B cell (primary cell): ENCODE measurements around the gene IDS. TPM values are rescaled to one million over a fixed set of nuclear protein-coding genes. Genes with fewer than 3 reads are reported as not detected.

Experiments used
- ATAC-seq: fragments of 200-7000 bp; cut with Tn5 transposase; one replicate; pipeline ENCODE4 v1.10.0; 2021; ENCODE audit warnings: low read depth, mild to moderate bottlenecking, moderate number of reproducible peaks, moderate library complexity
- CTCF ChIA-PET: fragments of 350-600 bp; sonication (Branson Sonifier 250); formaldehyde crosslinking; loops from one replicate; lab custom pipeline; 2021; ENCODE audit warnings: antibody characterized with exemption, inconsistent platforms; lab: Charles Lee
- POLR2A ChIA-PET: fragments of 350-600 bp; sonication (Branson Sonifier 250); formaldehyde crosslinking; loops from one replicate; lab custom pipeline; 2021; ENCODE audit warnings: antibody characterized with exemption; lab: Charles Lee
- DNase-seq: peaks from one replicate; pipeline ENCODE4 v3.0.0; 2013
- H2AFZ ChIP-seq: 2 replicates; pipeline ENCODE4 v1.6.1; 2012; ENCODE audit warnings: mild to moderate bottlenecking, low read depth, low read length; ENCODE audit not compliant: insufficient read depth, poor library complexity, severe bottlenecking
- H3K27ac ChIP-seq, 2 donors: 1 replicate in 1 of 2; 2 replicates in 1 of 2; pipeline ENCODE4 v1.5.1; 2012 to 2013; ENCODE audit warnings: low read length in 2 of 2, mild to moderate bottlenecking in 2 of 2, moderate library complexity in 1 of 2
- H3K27me3 ChIP-seq, 4 experiments: fragments of 200-600 bp in 1 of 4; sonication (generic) in 1 of 4; replicated peaks in 1 of 4; 1 replicate in 2 of 4; 2 replicates in 2 of 4; pipeline versions ENCODE4 v1.6.1 to v1.7.0; 2013 to 2016; ENCODE audit warnings: low read length in 3 of 4, mild to moderate bottlenecking in 2 of 4, mixed read lengths in 1 of 4, moderate library complexity in 1 of 4; ENCODE audit not compliant: insufficient read depth in 4 of 4, control insufficient read depth in 3 of 4; ENCODE audit errors: control extremely low read depth in 1 of 4
- H3K36me3 ChIP-seq, 2 experiments: replicated peaks in 1 of 2; 1 replicate in 1 of 2; 2 replicates in 1 of 2; pipeline versions ENCODE4 v1.6.1 to v1.7.1; 2013; ENCODE audit warnings: low read length in 1 of 2; ENCODE audit not compliant: insufficient read depth in 2 of 2, control insufficient read depth in 1 of 2; ENCODE audit errors: control extremely low read depth in 1 of 2, extremely low read depth in 1 of 2
- H3K4me1 ChIP-seq, 2 donors: fragments of 200-600 bp in 1 of 2; sonication (generic) in 1 of 2; 1 replicate in 1 of 2; 2 replicates in 1 of 2; pipeline versions ENCODE4 v1.5.1 to v1.6.1; 2013 to 2017; ENCODE audit warnings: low read length in 2 of 2; ENCODE audit not compliant: control insufficient read depth in 2 of 2, insufficient read depth in 2 of 2
- H3K4me2 ChIP-seq: replicated peaks from 2 replicates; pipeline ENCODE3; 2012; ENCODE audit warnings: mild to moderate bottlenecking, low read depth, low read length; ENCODE audit not compliant: poor library complexity, severe bottlenecking
- H3K4me3 ChIP-seq, 5 experiments: fragments of 200-600 bp in 1 of 5; sonication (generic) in 1 of 5; 1 replicate in 3 of 5; 2 replicates in 2 of 5; pipeline versions ENCODE4 v1.5.1 to v1.7.0; 2011 to 2016; ENCODE audit warnings: low read length in 4 of 5, mild to moderate bottlenecking in 4 of 5, low read depth in 2 of 5, control low read depth in 1 of 5, moderate library complexity in 1 of 5; ENCODE audit not compliant: insufficient read depth in 1 of 5; ENCODE audit errors: control extremely low read depth in 1 of 5, extremely low read depth in 1 of 5
- H3K79me2 ChIP-seq: fragments of 200-600 bp; sonication (generic); one replicate; pipeline ENCODE4 v1.6.0; 2016; ENCODE audit warnings: low read length; ENCODE audit not compliant: control insufficient read depth, insufficient read depth
- H3K9ac ChIP-seq: fragments of 200-600 bp; sonication (generic); 2 replicates; pipeline ENCODE4 v1.6.1; 2017; ENCODE audit warnings: mild to moderate bottlenecking, low read length, moderate library complexity
- H3K9me3 ChIP-seq, 3 donors: one replicate each; pipeline versions ENCODE4 v1.6.1 to v1.7.1; 2013; ENCODE audit warnings: low read length in 2 of 3; ENCODE audit not compliant: control insufficient read depth in 2 of 3, insufficient read depth in 1 of 3; ENCODE audit errors: control extremely low read depth in 1 of 3
- H4K20me1 ChIP-seq: 2 replicates; pipeline ENCODE4 v1.6.0; 2012; ENCODE audit warnings: mild to moderate bottlenecking, low read length; ENCODE audit not compliant: insufficient read depth, control insufficient read depth, poor library complexity, severe bottlenecking
- H3K27ac Mint-ChIP-seq: one replicate; pipeline ENCODE4 v1.8.0; 2021; ENCODE audit warnings: mixed read lengths
- H3K27me3 Mint-ChIP-seq: one replicate; pipeline ENCODE4 v1.8.0; 2021; ENCODE audit warnings: mixed read lengths
- H3K4me1 Mint-ChIP-seq: one replicate; pipeline ENCODE4 v1.8.0; 2021; ENCODE audit warnings: mixed read lengths
- H3K4me3 Mint-ChIP-seq: one replicate; pipeline ENCODE4 v1.8.0; 2021; ENCODE audit warnings: mixed read lengths
- H3K9me3 Mint-ChIP-seq: one replicate; pipeline ENCODE4 v1.8.0; 2022; ENCODE audit warnings: mixed read lengths; ENCODE audit not compliant: insufficient read depth
- CTCF ChIP-seq: fragments of 200-600 bp; IDR thresholded peaks from one replicate; pipeline ENCODE4 v1.8.0; 2022; ENCODE audit warnings: antibody characterized with exemption, mild to moderate bottlenecking
- EZH2 ChIP-seq: IDR thresholded peaks from 2 replicates; pipeline ENCODE4 v1.6.1; 2012; ENCODE audit warnings: borderline replicate concordance, low read depth, mild to moderate bottlenecking, moderate library complexity, low read length; ENCODE audit not compliant: insufficient read depth, poor library complexity, severe bottlenecking
- WGBS: methylation state at CpG from one replicate; pipeline ENCODE4 v1.1.5; 2013; ENCODE audit warnings: missing lambda C conversion rate; ENCODE audit not compliant: insufficient coverage; 5-methylcytosine and 5-hydroxymethylcytosine counted together
- intact Hi-C: fragments of 100-400 bp; cut with micrococcal nuclease; formaldehyde crosslinking; loops from one replicate; pipeline ENCODE4 v1.10.0; 2022
- polyA plus RNA-seq: library from polyadenylated mRNA; depleted of rRNA; stranded (reverse); fragments of >200 nt; gene quantifications from 2 replicates; pipeline ENCODE4 v1.2.3, GENCODE V29; 2012
- total RNA-seq, 2 donors: library from RNA; stranded (reverse); fragments of 120-200 nt in 1 of 2; gene quantifications; 1 replicate in 1 of 2; 2 replicates in 1 of 2; pipeline versions ENCODE4 v1.2.3 to v1.2.4, GENCODE V29; 2013 to 2022

Gene IDS
- total and polyA plus RNA-seq, 2 donors (not counting 1 experiment from before 2014, with no cell fraction given): 85.3 to 169 TPM

- Mint-ChIP-seq H3K9me3 (no peaks in the 10 kb centered on the region), H3K4me3 (no peak overlapping the region), H3K27ac (no peak overlapping the region), H3K27me3 (peaks cover 2% of the 10 kb centered on the region), H3K4me1 (peaks cover 4% of the 10 kb centered on the region)
- H3K27me3 ChIP-seq: peaks cover 0 to 5% (median 0%) of the 10 kb centered on the region in 4 experiments
- no peaks in the 10 kb centered on the region for H3K36me3 ChIP-seq
- CTCF ChIA-PET: interaction anchor here (0.6 to 2.4 kb wide), 11 partner anchors 9 to 968 kb away, joined by 3 to 22 read pairs (median 5); partner anchors contain the start of gene EOLA1
- peaks cover 5% of the 10 kb centered on the region for H3K79me2 ChIP-seq
- DNase-seq: peak; percentile 68
- no peaks in the 10 kb centered on the region for H4K20me1 ChIP-seq
- H3K4me3 ChIP-seq: no peak overlapping the region
- no peaks in the 10 kb centered on the region for H3K9me3 ChIP-seq
- no peak overlapping the region for H3K4me2 ChIP-seq
- WGBS: no CpG with 5 or more reads among the region's 4 CpGs
- TF ChIP-seq EZH2: no peak
- TF ChIP-seq CTCF: peak; percentile 59
- intact Hi-C loops: no loop called here
- H3K9ac ChIP-seq: no peak overlapping the region
- ATAC-seq: peak; percentile 93
- POLR2A ChIA-PET: interaction anchor here (0.6 to 0.7 kb wide), 2 partner anchors 18 to 25 kb away, joined by 3 read pairs; no protein-coding TSS in a partner anchor
- no peak overlapping the region for H3K27ac ChIP-seq
- no peak overlapping the region for H2AFZ ChIP-seq
- H3K4me1 ChIP-seq: no peaks in the 10 kb centered on the region
Measured at GRCh38 chrX:149512225-149512885, 7.2 kb upstream of the IDS start.

- intact Hi-C loops: no loop called here
- H3K4me3 ChIP-seq: no peak overlapping the region
- peaks cover 5% of the 10 kb centered on the region for H3K79me2 ChIP-seq
- peaks cover 0 to 5% (median 0%) of the 10 kb centered on the region in 4 experiments for H3K27me3 ChIP-seq
- Mint-ChIP-seq H3K27ac (no peak overlapping the region), H3K4me1 (peaks cover 4% of the 10 kb centered on the region), H3K4me3 (no peak overlapping the region), H3K27me3 (peaks cover 2% of the 10 kb centered on the region), H3K9me3 (no peaks in the 10 kb centered on the region)
- H3K36me3 ChIP-seq: no peaks in the 10 kb centered on the region
- no peaks in the 10 kb centered on the region for H3K4me1 ChIP-seq
- ChIA-PET CTCF (interaction anchor here (1.9 to 2.4 kb wide), 2 partner anchors 11 to 29 kb away, joined by 20 to 22 read pairs; partner anchors contain the start of gene EOLA1), POLR2A (no interaction called here)
- H3K9me3 ChIP-seq: no peaks in the 10 kb centered on the region
- no peak overlapping the region for H3K4me2 ChIP-seq
- no peak overlapping the region for H2AFZ ChIP-seq
- no peak for DNase-seq
- no peak overlapping the region for H3K27ac ChIP-seq
- WGBS: no CpG with 5 or more reads among the region's 5 CpGs
- no peak overlapping the region for H3K9ac ChIP-seq
- H4K20me1 ChIP-seq: no peaks in the 10 kb centered on the region
- no peak for ATAC-seq
- TF ChIP-seq CTCF (no peak), EZH2 (no peak)
Measured at GRCh38 chrX:149511081-149511480, 6.0 kb upstream of the IDS start.
